ENCODE results near the gene CDH2.
"Not testable (repeated sequence)": the region's sequence is repeated elsewhere in the genome, so short reads cannot be mapped to it uniquely, and the experiment has no call there.

CDH2 gene

DNA sequence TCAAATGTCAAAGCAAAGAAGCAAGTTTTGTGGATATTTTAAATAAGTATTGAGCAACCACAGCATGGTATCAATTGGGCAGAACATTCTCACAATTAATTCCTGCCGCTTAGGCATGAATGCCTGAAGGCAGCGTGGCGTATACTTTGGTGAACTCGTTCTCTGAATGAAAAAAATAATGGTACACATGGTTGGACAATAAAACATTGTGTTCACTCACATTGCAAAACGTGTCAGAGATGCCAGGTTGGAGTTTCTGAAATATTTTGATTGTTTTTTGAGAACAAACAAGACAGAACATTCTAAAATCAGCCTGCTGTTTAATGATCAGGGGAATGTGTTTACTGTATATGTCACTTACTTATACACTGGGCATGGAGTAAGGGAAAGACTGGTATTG is 254.2 kb downstream of the CDH2 start:
- H3K27me3 ChIP-seq = no peaks in the 10 kb centered on the region
- TF ChIP-seq, protein P1, sequence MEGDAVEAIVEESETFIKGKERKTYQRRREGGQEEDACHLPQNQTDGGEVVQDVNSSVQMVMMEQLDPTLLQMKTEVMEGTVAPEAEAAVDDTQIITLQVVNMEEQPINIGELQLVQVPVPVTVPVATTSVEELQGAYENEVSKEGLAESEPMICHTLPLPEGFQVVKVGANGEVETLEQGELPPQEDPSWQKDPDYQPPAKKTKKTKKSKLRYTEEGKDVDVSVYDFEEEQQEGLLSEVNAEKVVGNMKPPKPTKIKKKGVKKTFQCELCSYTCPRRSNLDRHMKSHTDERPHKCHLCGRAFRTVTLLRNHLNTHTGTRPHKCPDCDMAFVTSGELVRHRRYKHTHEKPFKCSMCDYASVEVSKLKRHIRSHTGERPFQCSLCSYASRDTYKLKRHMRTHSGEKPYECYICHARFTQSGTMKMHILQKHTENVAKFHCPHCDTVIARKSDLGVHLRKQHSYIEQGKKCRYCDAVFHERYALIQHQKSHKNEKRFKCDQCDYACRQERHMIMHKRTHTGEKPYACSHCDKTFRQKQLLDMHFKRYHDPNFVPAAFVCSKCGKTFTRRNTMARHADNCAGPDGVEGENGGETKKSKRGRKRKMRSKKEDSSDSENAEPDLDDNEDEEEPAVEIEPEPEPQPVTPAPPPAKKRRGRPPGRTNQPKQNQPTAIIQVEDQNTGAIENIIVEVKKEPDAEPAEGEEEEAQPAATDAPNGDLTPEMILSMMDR (IDR thresholded peaks at IDR 0.05) = no peak
- H3K4me3 ChIP-seq (ENCODE audit: low read depth in 1 of 2, low read length in 1 of 2) = no peak overlapping the region
- H3K4me1 ChIP-seq (ENCODE audit: control insufficient read depth in 1 of 2, insufficient read depth in 1 of 2, low read depth in 1 of 2, low read length in 1 of 2) = no peaks in the 10 kb centered on the region
- no peaks in the 10 kb centered on the region for H3K36me3 ChIP-seq
- no peak overlapping the region for H3K27ac ChIP-seq
- H3K9me3 ChIP-seq = no peaks in the 10 kb centered on the region

DNA sequence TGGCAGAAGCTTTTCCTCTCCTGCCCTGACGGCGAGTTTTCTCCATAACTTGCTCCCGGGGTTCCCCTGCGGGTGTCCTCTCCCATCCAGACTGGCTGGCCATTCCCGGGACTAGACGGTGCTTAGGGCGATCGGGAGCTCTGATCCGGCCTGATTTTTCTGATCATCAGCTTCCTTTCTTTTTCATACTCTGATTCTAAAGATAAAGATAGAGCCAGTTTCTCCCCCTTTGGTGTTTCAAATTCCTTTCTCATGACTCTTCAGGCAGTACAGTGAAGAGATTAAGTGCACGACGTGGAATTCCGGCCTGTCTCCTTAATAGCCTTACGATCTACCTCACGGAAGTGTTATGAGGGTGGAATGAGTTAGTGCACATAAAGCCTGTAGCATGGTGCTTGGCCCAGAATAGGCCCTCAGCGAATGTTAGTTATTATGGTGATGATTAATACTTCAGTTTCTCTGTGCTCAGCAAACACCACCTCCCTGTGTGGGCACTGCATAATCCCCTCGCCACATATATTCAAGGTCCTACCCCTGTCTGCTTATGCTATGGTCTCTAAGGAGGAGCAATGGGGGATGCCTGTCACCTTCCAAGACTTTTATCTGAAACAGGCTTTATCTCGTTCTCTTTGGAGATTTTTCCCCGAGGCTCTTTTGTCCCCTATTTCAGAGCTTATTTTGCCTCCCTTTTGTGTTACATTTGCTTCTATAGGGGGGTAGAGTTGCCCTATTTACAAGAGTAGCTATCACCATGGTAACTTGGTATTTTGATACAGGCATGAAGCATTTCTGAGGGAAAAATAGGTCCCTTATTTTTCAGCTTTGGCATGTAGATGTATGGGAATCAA is 254.8 kb downstream of the CDH2 start:
- Histone ChIP-seq H3K4me3 (ENCODE audit: low read depth in 1 of 2, low read length in 1 of 2) (no peak overlapping the region), H3K27me3 (no peaks in the 10 kb centered on the region), H3K9me3 (no peaks in the 10 kb centered on the region), H3K27ac (no peak overlapping the region), H3K4me1 (ENCODE audit: control insufficient read depth in 1 of 2, insufficient read depth in 1 of 2, low read depth in 1 of 2, low read length in 1 of 2) (no peaks in the 10 kb centered on the region), H3K36me3 (no peaks in the 10 kb centered on the region)
- TF ChIP-seq, protein P1 (IDR thresholded peaks at IDR 0.05) = no peak

DNA sequence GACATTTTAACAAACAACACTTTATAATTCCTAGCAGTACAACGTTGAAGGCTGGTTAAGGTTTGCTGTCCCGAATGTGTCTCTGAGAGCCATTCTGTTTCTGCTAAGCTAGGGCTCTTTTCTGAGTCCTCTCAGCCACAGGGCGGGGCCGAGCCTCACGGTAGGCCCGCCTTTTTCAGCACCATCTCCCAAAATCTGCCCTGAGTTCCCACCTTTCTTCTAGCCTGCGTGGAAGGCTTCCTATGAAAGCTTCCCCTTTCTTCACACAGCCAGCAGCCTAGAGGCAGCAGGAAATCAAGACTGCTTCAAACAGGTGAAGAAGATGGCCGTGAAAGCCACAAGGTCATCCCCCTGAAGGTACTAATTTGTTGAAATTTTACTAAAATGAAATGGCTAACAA is 255.5 kb downstream of the CDH2 start:
- no peak overlapping the region for H3K4me3 ChIP-seq (ENCODE audit: low read depth in 1 of 2, low read length in 1 of 2)
- H3K9me3 ChIP-seq = no peaks in the 10 kb centered on the region
- no peaks in the 10 kb centered on the region for H3K36me3 ChIP-seq
- TF ChIP-seq, protein P1 (IDR thresholded peaks at IDR 0.05) = no peak
- H3K27me3 ChIP-seq = no peaks in the 10 kb centered on the region
- H3K27ac ChIP-seq = no peak overlapping the region
- no peaks in the 10 kb centered on the region for H3K4me1 ChIP-seq (ENCODE audit: control insufficient read depth in 1 of 2, insufficient read depth in 1 of 2, low read depth in 1 of 2, low read length in 1 of 2)

DNA sequence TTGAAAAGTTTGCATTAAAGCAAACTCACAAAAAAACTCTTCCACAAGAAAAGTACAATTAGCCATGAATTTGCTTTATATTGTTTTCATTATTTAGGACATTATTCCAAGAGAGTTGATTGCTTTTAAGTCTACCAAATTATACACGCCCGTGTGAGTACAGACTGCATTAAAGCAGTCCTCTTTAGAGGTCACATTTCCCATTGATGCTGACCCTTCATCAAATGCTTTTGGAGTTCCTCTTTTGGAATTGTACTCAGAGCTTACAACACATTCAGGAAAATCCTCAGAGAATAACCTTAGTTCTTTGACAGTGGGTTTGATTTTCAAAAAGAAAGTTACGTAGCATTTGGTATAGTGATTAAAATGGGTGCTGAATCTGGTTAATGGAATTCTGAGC is 256.1 kb downstream of the CDH2 start:
- Histone ChIP-seq H3K4me3 (ENCODE audit: low read depth in 1 of 2, low read length in 1 of 2) (no peak overlapping the region), H3K27ac (no peak overlapping the region), H3K27me3 (no peaks in the 10 kb centered on the region), H3K9me3 (no peaks in the 10 kb centered on the region), H3K36me3 (no peaks in the 10 kb centered on the region), H3K4me1 (ENCODE audit: control insufficient read depth in 1 of 2, insufficient read depth in 1 of 2, low read depth in 1 of 2, low read length in 1 of 2) (no peaks in the 10 kb centered on the region)
- TF ChIP-seq, protein P1 (IDR thresholded peaks at IDR 0.05) = no peak

DNA sequence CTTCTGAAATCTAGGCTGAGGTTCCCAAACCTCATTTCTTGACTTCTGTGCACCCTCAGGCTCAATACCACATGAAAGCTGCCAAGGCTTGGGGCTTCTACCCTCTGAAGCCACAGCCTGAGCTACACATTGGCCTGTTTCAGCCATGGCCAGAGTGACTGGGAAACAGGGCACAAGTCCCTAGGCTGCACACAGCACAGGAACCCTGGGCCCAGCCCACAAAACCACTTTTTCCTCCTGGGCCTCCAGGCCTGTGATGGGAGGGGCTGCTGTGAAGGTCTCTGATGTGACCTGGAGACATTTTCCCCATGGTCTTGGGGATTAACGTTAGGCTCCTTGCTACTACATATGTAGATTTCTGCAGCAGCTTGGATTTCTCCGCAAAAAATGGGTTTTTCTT is 270.7 kb downstream of the CDH2 start:
- H3K27ac ChIP-seq; H3K36me3 ChIP-seq; H3K4me1 ChIP-seq (ENCODE audit: control insufficient read depth in 1 of 2, insufficient read depth in 1 of 2, low read depth in 1 of 2, low read length in 1 of 2); H3K4me3 ChIP-seq (ENCODE audit: low read depth in 1 of 2, low read length in 1 of 2); H3K27me3 ChIP-seq; H3K9me3 ChIP-seq: not testable (repeated sequence)

DNA sequence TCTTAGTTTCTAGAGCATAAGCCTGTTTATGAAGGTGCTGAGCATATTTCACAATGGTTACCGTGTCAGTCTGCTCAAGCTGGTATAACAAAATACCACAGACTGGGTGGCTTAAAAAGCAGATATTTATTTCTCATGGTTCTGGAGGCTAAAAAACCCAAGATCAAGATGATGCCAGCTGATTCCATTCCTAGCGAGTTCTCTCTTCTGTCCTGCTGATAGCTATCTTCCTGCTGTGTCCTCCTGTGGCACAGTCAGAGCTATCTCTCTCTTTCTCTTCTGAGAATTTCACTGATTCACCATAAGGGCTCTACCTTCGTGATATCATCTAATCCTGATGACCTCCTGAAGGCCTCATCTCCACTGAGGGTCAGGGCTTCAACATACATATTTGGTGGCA is 273.0 kb downstream of the CDH2 start:
- TF ChIP-seq, protein P1 (IDR thresholded peaks at IDR 0.05) = no peak
- no peak overlapping the region for H3K4me3 ChIP-seq (ENCODE audit: low read depth in 1 of 2, low read length in 1 of 2)
- H3K27ac ChIP-seq = no peak overlapping the region
- no peaks in the 10 kb centered on the region for H3K27me3 ChIP-seq
- H3K4me1 ChIP-seq (ENCODE audit: control insufficient read depth in 1 of 2, insufficient read depth in 1 of 2, low read depth in 1 of 2, low read length in 1 of 2) = no peaks in the 10 kb centered on the region
- H3K9me3 ChIP-seq = no peaks in the 10 kb centered on the region
- H3K36me3 ChIP-seq = no peaks in the 10 kb centered on the region

Measured in neutrophil (primary cell).